Stimulated activated CD4-positive, alpha-beta T cell treated with anti-CD3 and anti-CD28 coated beads, Interleukin-4, amount 100 ng/mL, for 48 hours (primary cell): Measurements from ENCODE around the gene TOM1.

Experiments used
- DNase-seq, 2 donors: peaks; one replicate each; pipeline ENCODE4 v3.0.0-alpha.2; 2020; ENCODE audit warnings: low read depth in 2 of 2

TOM1 gene

GRCh38 chr22:35307372-35307771, 7.7 kb downstream of the TOM1 start:
- DNase-seq, result no peak

DNA sequence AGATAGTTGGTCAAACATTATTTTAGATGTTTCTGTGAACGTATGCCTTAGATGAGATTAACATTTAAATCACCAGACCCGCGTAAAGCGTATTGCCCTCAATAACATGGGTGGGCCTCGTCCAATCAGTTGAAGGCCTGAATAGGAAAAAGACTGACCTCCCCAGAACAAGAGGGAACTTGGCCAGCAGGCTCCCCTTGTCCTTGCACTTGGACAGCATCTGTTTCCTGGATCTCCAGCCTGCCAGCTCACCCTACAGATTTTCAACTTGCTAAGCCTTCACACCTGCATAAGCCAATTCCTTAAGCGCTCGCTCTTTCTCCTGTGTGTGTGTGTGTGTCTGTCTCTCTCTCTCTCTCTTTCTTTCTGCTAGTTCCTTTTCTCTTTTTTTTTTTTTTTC, 8.2 kb downstream of the TOM1 start:
- no peak for DNase-seq

DNA sequence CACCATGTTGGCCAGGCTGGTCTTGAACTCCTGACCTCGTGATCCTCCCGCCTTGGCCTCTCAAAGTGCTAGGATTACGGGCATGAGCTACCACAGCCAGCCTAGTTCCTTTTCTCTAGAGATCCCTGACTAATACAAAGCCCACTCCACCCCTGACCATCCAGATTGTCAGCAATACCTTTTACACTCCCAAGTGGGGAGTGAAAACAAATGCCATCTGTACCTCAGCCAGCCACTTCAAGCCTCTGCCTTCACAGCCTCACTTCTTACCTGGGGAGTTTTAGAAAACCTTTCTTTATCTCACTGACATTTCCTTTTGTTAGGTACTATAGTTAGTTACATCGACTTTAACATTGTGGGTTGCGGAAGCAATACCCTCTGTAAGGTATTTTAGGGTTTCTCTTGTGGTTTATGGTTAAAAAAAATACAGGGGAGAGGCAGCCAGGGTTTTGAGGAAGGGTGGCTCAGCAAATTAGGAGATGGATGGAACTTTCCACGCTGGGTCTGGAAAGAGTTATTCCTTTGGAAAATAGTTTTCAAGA, 8.9 kb downstream of the TOM1 start:
- DNase-seq, result no peak

GRCh38 chr22:35310556-35311550, 11.2 kb downstream of the TOM1 start:
- no peak for DNase-seq

GRCh38 chr22:35311551-35311999, 11.9 kb downstream of the TOM1 start:
- no peak for DNase-seq

DNA sequence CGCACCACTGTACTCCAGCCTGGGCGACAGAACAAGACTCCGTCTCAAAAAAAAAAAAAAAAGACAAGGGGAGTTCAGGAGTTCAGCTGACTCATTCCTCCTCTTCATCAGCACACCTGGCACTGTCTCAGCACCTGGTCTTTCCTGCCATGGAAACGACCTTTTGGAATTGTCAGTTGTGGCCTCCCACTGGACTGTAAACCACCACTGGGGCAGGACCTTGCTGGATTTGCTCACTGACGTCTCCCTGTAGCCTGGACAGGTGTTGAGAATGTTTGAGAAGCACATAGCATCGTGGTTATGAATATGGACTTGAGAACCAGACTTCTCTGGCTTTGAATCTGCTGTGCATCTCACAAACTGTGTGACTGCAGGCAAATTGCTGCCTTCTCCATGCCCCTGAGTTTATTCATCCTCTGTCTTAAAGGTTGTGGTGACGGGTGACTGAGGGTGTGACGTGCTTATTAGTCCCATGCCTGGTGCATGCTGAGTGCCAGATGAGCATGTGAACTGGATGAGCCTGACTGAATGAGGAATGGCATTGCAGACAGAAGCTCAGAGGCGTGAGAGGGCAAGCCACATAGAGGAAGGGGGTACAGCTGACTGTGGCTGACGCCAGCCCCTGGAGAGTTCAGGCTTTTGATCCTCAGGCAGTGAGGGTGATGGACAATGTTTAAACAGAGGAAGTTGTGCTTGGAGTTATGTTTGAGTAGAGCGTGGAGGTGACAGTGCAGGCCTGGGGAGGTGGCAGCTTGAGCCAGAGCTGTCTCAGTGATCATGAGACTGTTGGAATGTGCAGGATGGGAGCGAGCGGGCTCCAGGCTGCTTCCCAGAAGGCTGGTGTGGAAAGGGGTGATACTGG, 12.7 kb downstream of the TOM1 start:
- no peak for DNase-seq

GRCh38 chr22:35313311-35314121, 13.8 kb downstream of the TOM1 start:
- no peak for DNase-seq

GRCh38 chr22:35314161-35314942, 14.7 kb downstream of the TOM1 start:
- DNase-seq, result no peak

DNA sequence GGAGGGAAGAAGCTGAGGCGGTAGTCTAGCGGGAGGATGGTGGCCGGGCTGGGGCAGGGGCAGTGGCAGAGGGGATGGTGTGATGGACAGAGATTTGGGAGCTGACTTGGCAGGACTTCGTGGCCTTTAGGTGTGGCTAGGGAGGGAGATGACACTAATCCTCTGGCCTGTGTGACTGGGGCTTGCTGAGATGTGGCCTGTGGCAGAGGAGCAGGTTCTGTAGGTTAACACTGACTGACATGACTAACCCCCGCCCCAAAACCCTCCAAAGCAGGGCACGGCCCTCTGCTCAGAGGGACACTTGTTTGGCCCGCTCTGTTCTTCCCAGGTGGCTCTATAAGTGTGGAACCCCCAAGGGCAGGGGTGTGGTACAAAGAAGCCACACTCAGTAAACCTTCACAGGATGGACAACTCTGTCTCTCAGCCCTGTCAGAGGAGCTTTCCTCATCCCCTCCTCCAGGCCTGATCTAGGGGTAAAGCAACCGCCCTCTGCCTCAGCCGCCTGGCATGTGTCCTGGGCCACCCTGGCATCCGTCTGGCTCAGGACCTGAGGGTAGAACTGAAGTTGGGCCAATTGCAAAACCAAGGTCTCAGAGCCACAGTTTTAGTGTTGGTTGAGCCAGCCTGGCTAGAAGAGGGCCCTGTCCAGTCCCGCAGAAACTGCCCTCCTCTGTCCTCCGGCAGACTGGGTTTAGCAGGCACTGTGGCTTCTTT, 15.6 kb downstream of the TOM1 start:
- no peak for DNase-seq

- no peak for DNase-seq
These were observed 16.4 kb downstream of the TOM1 start for GRCh38 chr22:35315855-35316745.

GRCh38 chr22:35316751-35317150, 17.1 kb downstream of the TOM1 start:
- DNase-seq, result no peak

GRCh38 chr22:35317680-35318290, 18.1 kb downstream of the TOM1 start:
- DNase-seq, result no peak

- no peak for DNase-seq
These were observed 18.9 kb downstream of the TOM1 start for GRCh38 chr22:35318346-35319215.

GRCh38 chr22:35319244-35319985, 19.7 kb downstream of the TOM1 start:
- DNase-seq, result no peak

- DNase-seq, result no peak
These were observed 22.4 kb downstream of the TOM1 start for GRCh38 chr22:35322126-35322525.

- no peak for DNase-seq
These were observed 23.2 kb downstream of the TOM1 start for GRCh38 chr22:35322893-35323292.

DNA sequence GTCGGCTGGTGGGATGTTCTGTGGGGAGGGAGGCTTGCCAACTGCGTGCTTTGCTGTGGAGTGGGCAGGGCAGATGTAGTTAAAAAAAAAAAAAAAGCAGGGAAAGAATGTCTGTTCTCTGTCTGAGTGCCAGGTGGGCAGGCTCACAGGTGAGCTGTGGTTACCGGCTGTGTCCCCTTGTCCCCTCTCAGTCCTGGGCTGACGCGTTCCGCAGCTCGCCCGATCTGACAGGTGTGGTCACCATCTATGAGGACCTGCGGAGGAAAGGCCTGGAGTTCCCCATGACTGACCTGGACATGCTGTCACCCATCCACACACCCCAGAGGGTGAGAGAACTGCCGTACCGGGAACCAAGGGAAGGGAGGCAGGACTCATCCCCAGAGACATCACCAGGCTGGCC, 23.6 kb downstream of the TOM1 start:
- DNase-seq, result no peak
